ENCODE data around the gene ZNF48.
A peak's percentile ranks its signal among the peaks of the same experiment; 100 is the strongest.

ZNF48 gene
- long read RNA-seq, donor 1, transcript ZNF48-203 (3 exons, 912 nt): major isoform, 5 of 15 reads
- long read RNA-seq, donor 1, partial matches to known transcripts: 0 of 15 reads
- long read RNA-seq, donor 1, other reads (novel, unspliced or antisense): 7 of 15 reads
- long read RNA-seq, donor 2, transcript ZNF48-203 (3 exons, 912 nt): major isoform, 5 of 6 reads
- long read RNA-seq, donor 2, partial matches to known transcripts: 0 of 6 reads
- long read RNA-seq, donor 2, other reads (novel, unspliced or antisense): 0 of 6 reads
- long read RNA-seq, donor 3, transcript ZNF48-203 (3 exons, 912 nt): major isoform, 5 of 5 reads
- long read RNA-seq, donor 3, partial matches to known transcripts: 0 of 5 reads
- long read RNA-seq, donor 3, other reads (novel, unspliced or antisense): 0 of 5 reads
- long read RNA-seq, donor 4, partial matches to known transcripts: 0 of 15 reads
- long read RNA-seq, donor 4, other reads (novel, unspliced or antisense): 11 of 15 reads
- long read RNA-seq, donor 5, transcript ZNF48-203 (3 exons, 912 nt): major isoform, 7 of 10 reads
- long read RNA-seq, donor 5, partial matches to known transcripts: 0 of 10 reads
- long read RNA-seq, donor 5, other reads (novel, unspliced or antisense): 0 of 10 reads
- long read RNA-seq, donor 6, transcript ZNF48-203 (3 exons, 912 nt): major isoform, 12 of 20 reads
- long read RNA-seq, donor 6, partial matches to known transcripts: 5 of 20 reads
- long read RNA-seq, donor 6, other reads (novel, unspliced or antisense): 0 of 20 reads
- long read RNA-seq, donor 7: 0 reads
- long read RNA-seq, donor 8, transcript ZNF48-203 (3 exons, 912 nt): major isoform, 6 of 8 reads
- long read RNA-seq, donor 8, partial matches to known transcripts: 0 of 8 reads
- long read RNA-seq, donor 8, other reads (novel, unspliced or antisense): 0 of 8 reads

GRCh38 chr16:30395155-30395991 lies at the start of gene ZNF48:
Gene ZNF48, plus strand, starts transcription at chr16:30395420. Its CDS starts 375 bp downstream, at chr16:30395795.
- peak; percentile 79 for DNase-seq

- DNase-seq: no peak
Observed at GRCh38 chr16:30346286-30346685, 48.9 kb upstream of the ZNF48 start.

DNA sequence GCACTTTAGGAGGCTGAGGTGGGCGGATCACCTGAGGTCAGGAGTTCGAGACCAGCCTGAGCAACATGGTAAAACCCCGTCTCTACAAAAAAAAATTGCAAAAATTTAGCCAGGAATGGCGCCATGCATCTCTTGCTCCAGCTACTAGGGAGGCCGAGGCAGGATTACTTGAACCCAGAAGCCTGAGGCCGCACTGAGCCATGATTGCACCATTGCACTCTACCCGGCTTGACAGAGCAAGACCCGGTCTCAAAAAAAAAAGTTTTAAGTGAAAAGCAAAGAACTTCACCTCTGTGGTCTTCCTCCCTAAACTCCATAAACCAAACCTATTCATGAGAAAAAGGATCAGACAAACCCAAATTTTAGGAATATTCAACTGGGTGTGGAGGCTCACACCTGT lies 47.1 kb upstream of the ZNF48 start:
- DNase-seq: no peak

- no peak for DNase-seq
Observed at GRCh38 chr16:30348929-30349328, 46.3 kb upstream of the ZNF48 start.

GRCh38 chr16:30349675-30350074 lies 45.5 kb upstream of the ZNF48 start:
- DNase-seq: no peak

- DNase-seq: no peak
Observed at GRCh38 chr16:30350134-30350871, 44.9 kb upstream of the ZNF48 start.

DNA sequence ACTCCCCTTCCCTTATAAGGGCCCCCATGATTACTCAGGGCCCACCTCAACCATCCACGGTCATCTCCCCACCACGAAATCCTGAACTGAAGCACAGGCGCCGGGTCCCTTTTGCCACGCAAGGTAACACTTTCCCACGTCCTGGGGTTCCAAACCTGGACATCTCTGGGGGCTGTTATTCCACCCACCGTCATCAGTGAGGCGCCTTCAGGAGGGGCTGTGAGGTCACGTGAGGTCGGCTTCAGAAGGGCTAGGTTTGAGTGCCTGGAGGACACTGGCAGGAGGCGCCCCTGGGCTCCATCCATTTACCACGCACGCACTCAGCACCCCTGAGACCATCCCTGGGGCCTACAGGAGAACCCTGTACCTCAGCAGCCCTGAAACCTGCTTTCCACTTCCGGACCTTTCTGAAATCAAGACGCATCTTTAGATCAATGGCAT lies 44.2 kb upstream of the ZNF48 start:
- no peak for DNase-seq

DNA sequence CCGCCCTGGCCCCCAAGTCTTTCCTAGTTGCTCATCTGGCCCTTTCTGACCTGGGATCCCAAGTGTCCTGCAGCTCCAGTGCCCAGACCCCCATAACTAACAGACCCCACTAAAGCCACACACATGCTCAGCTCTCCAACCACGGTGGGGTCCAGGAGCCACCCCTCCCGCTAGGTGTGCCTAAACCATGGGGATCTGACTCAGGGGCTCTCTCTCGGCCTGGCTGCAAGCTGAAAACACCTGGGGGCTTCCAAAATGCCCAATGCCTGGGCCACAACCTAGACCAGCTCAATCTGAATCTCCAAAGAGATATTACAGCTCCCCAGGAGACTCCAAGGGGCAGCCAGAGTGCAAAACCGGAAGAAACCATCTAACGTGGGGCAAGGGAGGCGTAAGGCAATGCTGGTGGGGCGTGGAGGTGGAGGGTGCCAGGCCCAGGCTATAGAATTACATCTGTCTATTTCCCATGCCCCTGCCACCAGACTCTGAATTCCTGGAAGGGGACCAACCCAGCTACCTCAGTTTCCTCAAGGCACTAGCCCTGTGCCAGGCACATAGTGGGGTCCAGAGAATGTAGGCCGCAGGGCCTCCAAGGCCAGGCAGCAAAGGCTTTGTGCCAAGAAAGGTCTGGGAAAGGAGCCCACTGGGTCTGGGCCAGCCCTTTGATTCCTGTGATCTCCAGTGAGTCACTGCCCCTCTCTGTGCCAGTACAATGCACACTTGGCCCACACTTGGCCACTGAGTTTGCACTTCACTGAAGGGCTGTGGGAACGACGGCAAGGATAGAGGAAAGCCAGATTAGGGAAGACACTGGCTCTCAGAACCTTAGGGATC lies 43.4 kb upstream of the ZNF48 start:
- no peak for DNase-seq

DNA sequence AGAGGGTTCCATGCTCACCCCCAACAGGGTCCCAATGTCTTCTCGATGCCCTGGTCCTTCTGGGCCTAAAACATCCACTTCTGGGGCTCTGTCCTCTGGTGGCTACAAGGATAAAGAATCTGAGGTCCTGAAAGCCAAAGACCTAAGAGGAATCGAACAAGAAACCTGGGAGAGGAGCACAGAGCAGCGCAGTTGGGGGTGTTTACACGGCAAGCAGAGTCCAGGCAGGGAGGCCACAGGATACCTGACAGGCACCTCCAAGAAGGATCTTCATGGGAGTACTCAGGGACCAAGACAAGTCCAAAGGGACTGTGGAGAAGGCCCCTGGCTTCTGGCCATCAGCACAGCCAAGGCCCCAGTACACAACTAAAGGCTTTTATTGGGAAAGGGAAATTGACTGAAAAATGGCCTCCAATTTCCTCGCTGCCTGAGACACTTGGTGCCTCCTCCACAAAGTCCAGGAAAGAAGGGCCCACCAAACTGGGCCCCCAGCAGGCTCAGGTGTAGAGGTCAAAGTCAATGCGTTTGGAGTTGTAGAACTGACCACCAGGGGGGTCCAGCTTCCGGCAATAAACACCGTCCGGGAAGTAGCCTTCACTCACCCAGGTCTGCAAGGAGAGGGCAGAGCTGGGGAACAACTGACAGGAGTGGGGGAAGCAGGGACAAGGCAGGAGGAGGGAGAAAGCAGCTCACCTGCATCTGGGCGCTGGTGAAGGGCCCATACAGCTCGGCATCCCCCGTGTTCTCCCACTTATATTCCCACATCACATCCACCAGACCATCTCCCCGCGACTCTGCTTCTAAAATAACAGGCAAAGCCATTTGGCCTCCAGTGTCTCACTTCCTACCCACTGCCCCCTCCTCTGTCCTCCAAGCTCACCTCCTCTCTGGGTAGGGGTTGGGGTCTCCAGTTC lies 42.5 kb upstream of the ZNF48 start:
- no peak for DNase-seq

- DNase-seq: no peak
Observed at GRCh38 chr16:30353438-30354129, 41.6 kb upstream of the ZNF48 start.

DNA sequence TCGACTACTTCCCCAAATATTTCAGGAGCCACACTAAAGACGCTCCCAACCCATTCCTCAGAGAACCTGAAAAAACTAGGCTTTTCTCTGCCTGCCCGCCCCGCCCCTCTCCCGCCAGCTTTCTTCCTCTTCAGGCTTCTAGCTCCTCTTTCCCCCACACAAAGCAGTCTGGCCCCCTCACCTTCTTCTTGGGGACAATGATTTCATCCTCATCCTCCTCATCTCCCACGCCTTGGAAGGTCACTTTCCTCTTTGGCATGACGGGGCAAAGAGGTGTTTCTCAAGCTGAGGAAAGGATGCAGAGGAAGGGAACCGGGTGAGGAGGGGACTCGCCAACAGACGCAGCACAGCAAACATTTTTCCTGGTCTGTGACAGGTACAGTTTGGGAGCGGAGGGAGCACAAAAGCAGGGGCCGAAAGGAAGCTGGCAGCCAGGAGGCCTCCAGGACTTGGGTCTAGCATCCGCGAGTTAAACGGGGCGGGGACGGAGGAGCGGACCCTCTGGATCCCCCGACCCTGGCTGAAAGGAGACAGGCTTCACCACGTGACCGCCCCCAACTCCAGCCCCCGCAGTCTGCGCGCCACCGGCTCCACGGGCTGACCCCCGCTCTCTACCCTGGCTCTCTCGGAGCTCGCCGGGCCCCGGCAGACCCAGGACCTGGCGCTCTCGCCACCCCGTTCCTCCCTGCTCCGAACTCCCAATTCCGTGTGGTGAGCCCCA lies 40.6 kb upstream of the ZNF48 start:
- no peak for DNase-seq

DNA sequence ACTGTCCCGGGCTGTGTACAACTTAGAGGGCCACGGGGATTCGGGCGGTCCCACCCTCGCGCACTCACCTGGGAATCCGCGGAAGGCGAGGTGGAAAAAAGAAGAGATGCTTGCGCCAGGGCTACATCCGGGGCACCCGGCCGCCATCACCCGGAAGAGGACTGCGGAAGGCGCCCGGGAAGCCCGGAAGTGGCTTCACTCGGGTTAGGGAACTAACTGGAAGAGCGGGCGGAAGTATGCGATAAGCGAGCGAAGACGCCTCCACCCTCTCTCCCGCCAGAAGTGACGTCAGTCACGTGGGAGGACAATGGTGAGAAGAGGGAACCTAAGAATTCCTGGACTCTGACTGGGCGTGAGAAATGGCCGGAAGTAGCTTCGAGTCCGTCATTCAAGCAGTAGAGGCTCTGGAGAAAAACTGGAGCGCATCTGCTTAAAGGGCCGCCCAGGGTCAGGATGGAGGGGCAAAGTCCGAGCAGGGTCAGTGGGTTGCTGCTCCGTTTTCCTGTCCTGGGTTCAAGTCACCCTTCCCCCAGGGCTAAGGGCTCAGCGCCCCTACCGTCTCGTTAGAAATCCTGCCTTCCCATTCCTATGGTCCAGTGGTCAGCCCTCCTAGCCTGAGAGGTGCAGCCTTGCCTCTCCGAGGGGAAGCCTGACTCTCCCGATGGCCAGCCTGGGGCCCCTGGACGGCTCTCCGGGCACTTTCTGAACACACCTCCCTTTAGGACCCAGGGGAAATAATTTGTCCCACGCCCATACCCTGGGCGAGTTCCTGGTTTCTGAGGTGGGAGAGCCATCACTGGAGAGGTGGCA lies 39.9 kb upstream of the ZNF48 start, which contains the start of gene CD2BP2:
Gene CD2BP2 (minus strand): TSS at position 165 of the 810 bp plus-strand sequence. CDS start 627 bp downstream, outside the sequence.
- peak; percentile 92 for DNase-seq

- DNase-seq: no peak
Observed at GRCh38 chr16:30355954-30356308, 39.3 kb upstream of the ZNF48 start.

DNA sequence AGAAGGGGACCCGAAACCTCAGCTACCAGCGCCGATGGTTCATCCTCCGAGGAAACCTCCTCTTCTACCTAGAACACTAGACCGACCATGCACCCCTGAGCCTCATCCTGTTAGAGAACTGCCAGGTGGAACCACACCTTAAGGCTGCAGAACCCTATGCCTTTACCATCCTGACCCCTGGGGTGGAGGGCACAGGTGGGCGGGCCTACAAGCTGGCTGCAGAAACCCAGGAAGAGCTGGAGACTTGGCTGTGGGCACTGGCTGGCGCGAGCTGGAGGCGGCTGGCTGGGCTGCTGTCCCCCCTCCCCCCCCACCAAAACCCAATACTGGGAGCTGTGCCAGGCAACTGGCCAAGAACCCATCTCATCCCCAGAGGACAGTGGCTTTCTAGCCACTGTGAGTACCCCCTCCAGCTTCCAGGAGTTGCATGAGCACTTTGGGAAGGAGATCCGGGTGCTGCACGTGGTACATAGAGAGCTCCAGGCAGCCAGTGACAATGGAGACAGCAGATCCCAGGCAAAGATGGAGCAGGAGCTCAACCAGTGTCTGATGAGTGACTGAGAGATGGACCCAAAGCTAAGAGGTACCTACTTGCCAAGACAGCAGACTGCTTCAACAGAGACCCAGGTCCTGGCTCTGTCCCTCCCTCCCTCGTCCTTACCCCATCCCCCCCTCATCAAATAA lies 38.7 kb upstream of the ZNF48 start:
- DNase-seq: no peak

- no peak for DNase-seq
Observed at GRCh38 chr16:30357085-30357714, 38.0 kb upstream of the ZNF48 start.
